Mesodermal cell (in vitro differentiated cells): ENCODE results near the gene SDK1.
"Not testable (repeated sequence)": the region's sequence is repeated elsewhere in the genome, so short reads cannot be mapped to it uniquely, and the experiment has no call there.

Experiments used
- H3K27ac ChIP-seq: 2 replicates; pipeline ENCODE4 v1.7.0; 2013; ENCODE audit warnings: mild to moderate bottlenecking, low read depth, low read length, moderate library complexity; ENCODE audit not compliant: severe bottlenecking
- H3K36me3 ChIP-seq: 2 replicates; pipeline ENCODE4 v1.7.1; 2013; ENCODE audit warnings: mild to moderate bottlenecking, low read length, moderate library complexity; ENCODE audit not compliant: control insufficient read depth, insufficient read depth
- H3K4me1 ChIP-seq: one replicate; pipeline ENCODE4 v1.7.1; 2013; ENCODE audit warnings: mild to moderate bottlenecking, low read length; ENCODE audit not compliant: insufficient read depth, control insufficient read depth, poor library complexity, severe bottlenecking
- H3K4me3 ChIP-seq: 2 replicates; pipeline ENCODE4 v1.7.0; 2013; ENCODE audit warnings: low read length, control low read depth, mild to moderate bottlenecking; ENCODE audit not compliant: insufficient read depth, poor library complexity, severe bottlenecking; ENCODE audit errors: extremely low read depth
- H3K9me3 ChIP-seq: 2 replicates; pipeline ENCODE4 v1.7.1; 2013; ENCODE audit warnings: mild to moderate bottlenecking, low read length, moderate library complexity; ENCODE audit not compliant: control insufficient read depth
- WGBS, 2 experiments: methylation state at CpG; one replicate each; pipeline ENCODE4 v1.1.5; 2013; ENCODE audit warnings: missing lambda C conversion rate in 2 of 2; ENCODE audit not compliant: insufficient coverage in 2 of 2; 5-methylcytosine and 5-hydroxymethylcytosine counted together

Gene SDK1

DNA sequence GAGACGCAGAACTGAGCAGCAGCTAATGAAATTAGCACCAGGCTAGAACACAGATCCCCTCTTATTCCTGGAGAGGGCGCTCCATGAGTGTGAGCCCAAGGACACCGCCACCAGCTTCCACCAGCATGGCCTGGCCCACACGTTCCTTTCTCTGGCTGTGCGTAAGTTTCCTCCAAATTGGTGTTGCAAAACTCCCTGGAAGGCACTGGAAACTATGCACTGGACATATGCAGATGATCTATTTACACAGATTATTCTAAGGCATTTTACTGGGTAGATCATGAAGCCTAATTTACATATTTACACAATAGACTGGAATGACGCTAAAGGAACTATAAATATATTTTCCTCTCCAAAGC is 925.5 kb downstream of the SDK1 start:
- Histone ChIP-seq H3K36me3 (no peaks in the 10 kb centered on the region), H3K4me1 (no peaks in the 10 kb centered on the region), H3K9me3 (no peaks in the 10 kb centered on the region), H3K27ac (no peak overlapping the region), H3K4me3 (no peak overlapping the region)
- 65 to 75% methylated on average over 4 to 5 of the region's 6 CpGs for WGBS, 2 experiments

DNA sequence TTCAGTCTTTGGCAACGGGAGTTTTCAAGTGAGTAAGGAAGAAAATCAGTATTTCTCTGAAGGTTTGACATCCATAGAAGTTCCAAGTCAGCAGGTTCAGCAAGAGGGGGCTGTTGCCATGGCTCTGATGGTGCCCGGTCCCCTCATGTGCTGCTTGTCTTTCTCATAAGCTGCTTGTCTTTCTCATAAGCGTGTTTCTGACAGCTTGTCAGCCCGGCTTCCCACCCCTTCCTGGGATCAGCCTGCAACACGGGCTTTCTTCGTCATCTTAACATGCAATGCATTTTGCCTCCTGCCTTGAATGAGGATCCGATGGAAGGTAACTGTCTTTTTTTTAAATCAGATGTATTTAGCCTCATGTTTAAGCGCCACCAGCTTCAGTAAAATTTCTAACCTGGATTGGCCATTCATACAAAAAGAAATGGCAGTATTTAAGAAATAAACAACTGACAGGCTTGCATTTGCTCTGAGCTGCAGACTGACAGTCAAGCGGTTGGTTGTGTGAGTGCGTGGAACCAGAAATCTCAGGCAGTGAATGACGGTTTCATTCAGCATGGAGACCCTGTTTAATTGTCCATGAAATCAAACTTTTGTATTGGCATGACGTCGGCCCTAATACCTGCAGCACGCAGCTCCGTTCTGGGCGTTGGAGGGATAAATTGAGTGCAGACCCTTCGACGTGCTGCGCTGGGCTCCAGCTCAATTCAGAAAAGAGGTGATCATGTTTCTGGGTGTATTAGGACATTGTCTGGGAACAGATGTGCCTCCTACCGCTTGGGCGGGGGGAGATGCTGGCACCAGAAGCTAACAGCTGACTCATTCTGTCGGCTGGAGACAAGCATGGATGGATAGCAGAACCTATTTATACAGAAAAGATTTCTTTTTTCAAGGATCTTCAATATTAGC is 926.3 kb downstream of the SDK1 start:
- H3K27ac ChIP-seq = no peak overlapping the region
- no peak overlapping the region for H3K4me3 ChIP-seq

DNA sequence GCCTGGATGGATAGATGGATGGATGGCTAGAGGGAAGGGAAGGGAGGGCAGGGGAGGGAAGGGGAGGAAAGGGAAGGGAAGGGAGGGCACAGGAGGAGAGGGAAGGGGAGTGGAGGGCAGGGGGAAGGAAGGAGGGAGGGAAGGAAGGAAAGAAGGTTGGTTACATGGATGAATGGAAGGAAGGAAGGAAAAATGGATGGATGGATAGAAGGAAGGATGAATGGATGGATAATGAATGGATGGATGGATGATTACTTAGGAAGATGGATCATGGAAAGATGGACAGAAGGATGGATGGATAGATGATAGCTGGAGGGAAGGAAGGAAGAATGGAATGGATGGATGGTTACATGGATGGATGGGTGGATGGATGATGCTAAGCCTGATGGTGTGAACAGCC is 929.3 kb downstream of the SDK1 start:
- Histone ChIP-seq H3K36me3 (no peaks in the 10 kb centered on the region), H3K27ac (no peak overlapping the region), H3K4me3 (no peak overlapping the region), H3K4me1 (no peaks in the 10 kb centered on the region), H3K9me3 (no peaks in the 10 kb centered on the region)

More for the DNA sequence above, 926.3 kb downstream of the SDK1 start:
- WGBS, 2 experiments = 86 to 88% methylated on average over 17 to 21 of the region's 22 CpGs
- no peaks in the 10 kb centered on the region for H3K36me3 ChIP-seq
- no peaks in the 10 kb centered on the region for H3K4me1 ChIP-seq
- H3K9me3 ChIP-seq = no peaks in the 10 kb centered on the region

DNA sequence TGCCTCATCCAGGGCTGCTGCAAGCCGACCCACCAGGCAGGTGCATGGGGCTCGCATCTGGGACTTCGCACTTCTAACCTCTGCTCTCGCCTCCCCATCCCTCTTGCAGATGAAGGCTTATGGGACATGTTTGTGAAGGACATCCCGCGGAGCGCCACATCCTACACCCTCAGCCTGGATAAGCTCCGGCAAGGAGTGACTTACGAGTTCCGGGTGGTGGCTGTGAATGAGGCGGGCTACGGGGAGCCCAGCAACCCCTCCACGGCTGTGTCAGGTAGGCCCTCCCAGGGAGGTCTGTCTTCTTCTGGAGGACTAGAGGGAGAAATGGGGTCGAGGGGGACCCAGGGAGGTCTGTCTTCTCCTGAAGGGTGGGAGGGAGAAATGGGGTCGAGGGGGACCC is 932.1 kb downstream of the SDK1 start:
- no peaks in the 10 kb centered on the region for H3K9me3 ChIP-seq
- H3K27ac ChIP-seq = no peak overlapping the region
- no peak overlapping the region for H3K4me3 ChIP-seq
- H3K36me3 ChIP-seq = no peaks in the 10 kb centered on the region
- H3K4me1 ChIP-seq = no peaks in the 10 kb centered on the region
- 92 to 93% methylated on average over 13 of the region's 15 CpGs for WGBS, 2 experiments

GRCh38 chr7:4233621-4234497 is 932.8 kb downstream of the SDK1 start:
- WGBS, 2 experiments = 90 to 94% methylated on average over 21 to 26 of the region's 26 CpGs
- H3K4me3 ChIP-seq = no peak overlapping the region
- no peak overlapping the region for H3K27ac ChIP-seq
- H3K9me3 ChIP-seq = no peaks in the 10 kb centered on the region
- no peaks in the 10 kb centered on the region for H3K36me3 ChIP-seq
- no peaks in the 10 kb centered on the region for H3K4me1 ChIP-seq

GRCh38 chr7:4234498-4234855 is 933.4 kb downstream of the SDK1 start:
- WGBS, 2 experiments = 85 to 87% methylated on average over 10 of the region's 12 CpGs
- no peaks in the 10 kb centered on the region for H3K4me1 ChIP-seq
- no peaks in the 10 kb centered on the region for H3K9me3 ChIP-seq
- H3K36me3 ChIP-seq = no peaks in the 10 kb centered on the region
- no peak overlapping the region for H3K27ac ChIP-seq
- H3K4me3 ChIP-seq = no peak overlapping the region

DNA sequence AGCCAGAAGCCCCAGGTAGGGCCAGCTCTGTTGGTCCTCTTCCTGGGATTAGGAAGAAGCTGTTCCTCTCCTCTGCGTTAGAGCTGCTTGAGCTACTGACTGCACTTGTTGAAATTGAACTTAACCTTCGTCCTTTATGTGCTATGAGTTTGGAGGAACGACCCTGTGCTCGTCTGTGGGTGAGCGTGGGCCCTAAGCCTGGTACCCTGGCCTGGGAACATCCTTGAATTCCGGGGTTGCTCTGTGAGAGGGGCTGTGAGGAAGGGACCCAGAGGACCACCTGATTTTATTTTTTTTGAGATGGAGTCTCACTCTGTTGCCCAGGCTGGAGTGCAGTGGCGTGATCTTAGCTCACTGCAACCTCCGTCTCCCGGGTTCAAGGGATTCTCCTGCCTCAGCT is 933.8 kb downstream of the SDK1 start:
- no peak overlapping the region for H3K27ac ChIP-seq

GRCh38 chr7:4235596-4235995 is 934.5 kb downstream of the SDK1 start:
- 91 to 98% methylated on average over 11 to 13 of the region's 14 CpGs for WGBS, 2 experiments
- no peaks in the 10 kb centered on the region for H3K9me3 ChIP-seq
- no peak overlapping the region for H3K4me3 ChIP-seq
- H3K4me1 ChIP-seq = no peaks in the 10 kb centered on the region
- no peaks in the 10 kb centered on the region for H3K36me3 ChIP-seq
- H3K27ac ChIP-seq = no peak overlapping the region

More for the DNA sequence above, 933.8 kb downstream of the SDK1 start:
- Histone ChIP-seq H3K36me3 (no peaks in the 10 kb centered on the region), H3K9me3 (no peaks in the 10 kb centered on the region), H3K4me1 (no peaks in the 10 kb centered on the region), H3K4me3 (no peak overlapping the region)
- WGBS, 2 experiments = 84 to 95% methylated on average over 7 to 8 of the region's 9 CpGs

DNA sequence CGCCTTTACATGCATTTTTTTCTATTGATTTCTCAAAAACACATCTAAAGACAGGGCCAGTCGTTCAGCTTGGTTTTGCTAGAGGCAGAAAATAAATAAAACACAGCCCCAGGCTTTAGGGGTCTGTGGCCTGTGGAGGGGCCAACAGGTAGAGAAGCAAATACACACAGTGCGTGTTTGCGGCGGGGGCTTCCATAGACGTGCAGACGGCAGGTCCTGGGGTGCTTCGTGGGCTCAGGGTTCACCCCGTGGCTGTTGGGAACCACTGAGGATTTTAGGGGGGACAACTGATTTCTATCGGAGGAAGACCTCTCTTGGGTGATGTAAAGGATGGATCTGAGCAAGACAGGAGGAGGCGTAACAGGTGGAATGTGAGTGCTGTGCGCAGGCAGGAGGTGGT is 935.3 kb downstream of the SDK1 start:
- Histone ChIP-seq H3K9me3 (no peaks in the 10 kb centered on the region), H3K4me1 (no peaks in the 10 kb centered on the region), H3K4me3 (no peak overlapping the region), H3K27ac (no peak overlapping the region), H3K36me3 (no peaks in the 10 kb centered on the region)
- 90 to 97% methylated on average over 6 to 11 of the region's 12 CpGs for WGBS, 2 experiments

DNA sequence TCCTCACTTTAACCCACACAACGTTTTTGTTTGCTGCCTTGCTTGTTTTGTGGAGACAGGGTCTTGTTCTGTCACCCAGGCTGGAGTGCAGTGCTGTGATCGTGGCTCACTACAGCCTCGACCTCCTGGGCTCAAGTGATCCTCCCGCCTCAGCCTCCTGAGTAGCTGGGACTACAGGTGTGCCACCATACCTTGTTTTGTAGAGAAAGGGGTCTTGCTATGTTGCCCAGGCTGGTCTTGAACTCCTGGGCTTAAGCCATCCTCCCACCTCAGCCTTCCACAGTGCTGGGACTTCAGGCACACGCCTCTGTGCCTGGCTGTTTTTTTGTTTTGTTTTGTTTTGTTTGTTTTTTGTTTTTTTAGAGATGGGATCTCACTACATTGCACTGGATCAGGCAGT is 935.8 kb downstream of the SDK1 start:
- 78 to 93% methylated on average over 3 of the region's 5 CpGs for WGBS, 2 experiments

More for the DNA sequence above, 935.8 kb downstream of the SDK1 start:
- H3K36me3 ChIP-seq, H3K27ac ChIP-seq, H3K9me3 ChIP-seq, H3K4me3 ChIP-seq, H3K4me1 ChIP-seq: not testable (repeated sequence)
